Measurements from ENCODE around the gene LCLAT1.
A peak's percentile ranks its signal among the peaks of the same experiment; 100 is the strongest.

LCLAT1 gene

DNA sequence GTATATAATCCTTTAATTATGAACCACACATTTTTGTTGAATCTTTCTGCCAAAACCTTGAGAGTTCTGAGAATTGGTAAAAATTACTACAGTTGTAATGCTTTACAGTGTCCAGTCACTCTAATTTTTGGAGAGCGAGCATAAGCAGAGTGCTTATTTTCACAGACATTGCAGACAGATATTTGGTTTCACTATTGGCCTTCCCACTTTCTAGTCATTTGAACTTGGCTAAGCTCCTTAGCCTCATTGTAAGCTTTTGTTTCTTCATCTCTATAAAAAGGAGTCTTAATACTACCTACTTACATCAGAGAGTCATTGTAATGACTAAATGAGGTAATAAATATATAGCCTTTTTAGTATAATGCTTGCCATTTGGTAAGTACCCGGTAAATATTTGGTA lies 80.4 kb downstream of the LCLAT1 start:
- no peak for DNase-seq

- DNase-seq: no peak
Measured at GRCh38 chr2:30527859-30528258, 80.8 kb downstream of the LCLAT1 start.

- no peak for DNase-seq
Measured at GRCh38 chr2:30530346-30530745, 83.3 kb downstream of the LCLAT1 start.

GRCh38 chr2:30541680-30542079 lies 94.6 kb downstream of the LCLAT1 start:
- no peak for DNase-seq

GRCh38 chr2:30545875-30546274 lies 98.8 kb downstream of the LCLAT1 start:
- DNase-seq: no peak

DNA sequence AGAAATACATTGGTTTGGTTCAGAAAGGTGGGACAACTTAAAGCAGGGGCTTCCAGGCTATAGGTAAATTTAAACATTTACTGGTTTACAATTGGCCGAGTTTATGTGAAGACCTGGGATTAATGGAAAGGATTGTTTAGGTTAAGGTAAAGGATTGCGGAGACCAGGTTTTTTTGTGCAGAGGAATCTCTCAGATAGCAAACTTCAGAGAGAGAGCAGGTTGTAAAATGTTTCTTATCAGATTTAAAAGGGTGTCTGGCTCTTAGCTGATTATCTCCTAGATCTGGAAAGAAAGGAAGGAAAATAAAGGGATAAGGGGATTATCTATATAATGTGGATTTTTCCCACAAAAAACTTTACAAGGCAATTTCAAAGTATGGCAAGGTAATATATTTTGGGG lies 101.3 kb downstream of the LCLAT1 start:
- DNase-seq: no peak

DNA sequence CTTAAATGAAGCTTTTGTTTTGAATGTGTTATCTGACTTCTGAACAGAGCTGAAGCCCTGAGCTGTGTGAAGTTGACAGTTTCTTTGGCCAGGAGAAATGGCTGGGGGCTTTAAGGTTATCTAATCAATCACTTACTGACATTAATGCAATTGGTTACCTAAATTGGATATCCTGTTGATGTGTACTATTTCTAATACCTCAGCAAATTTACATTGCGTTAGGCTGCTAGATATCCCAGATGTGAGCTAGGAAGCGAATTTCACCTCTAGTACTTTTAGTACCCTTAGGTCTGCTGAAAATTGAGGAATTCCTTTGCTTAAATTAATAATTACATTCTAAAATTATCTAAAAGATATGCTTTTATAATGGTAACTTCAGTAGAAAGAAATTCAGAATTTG lies 102.0 kb downstream of the LCLAT1 start:
- no peak for DNase-seq

DNA sequence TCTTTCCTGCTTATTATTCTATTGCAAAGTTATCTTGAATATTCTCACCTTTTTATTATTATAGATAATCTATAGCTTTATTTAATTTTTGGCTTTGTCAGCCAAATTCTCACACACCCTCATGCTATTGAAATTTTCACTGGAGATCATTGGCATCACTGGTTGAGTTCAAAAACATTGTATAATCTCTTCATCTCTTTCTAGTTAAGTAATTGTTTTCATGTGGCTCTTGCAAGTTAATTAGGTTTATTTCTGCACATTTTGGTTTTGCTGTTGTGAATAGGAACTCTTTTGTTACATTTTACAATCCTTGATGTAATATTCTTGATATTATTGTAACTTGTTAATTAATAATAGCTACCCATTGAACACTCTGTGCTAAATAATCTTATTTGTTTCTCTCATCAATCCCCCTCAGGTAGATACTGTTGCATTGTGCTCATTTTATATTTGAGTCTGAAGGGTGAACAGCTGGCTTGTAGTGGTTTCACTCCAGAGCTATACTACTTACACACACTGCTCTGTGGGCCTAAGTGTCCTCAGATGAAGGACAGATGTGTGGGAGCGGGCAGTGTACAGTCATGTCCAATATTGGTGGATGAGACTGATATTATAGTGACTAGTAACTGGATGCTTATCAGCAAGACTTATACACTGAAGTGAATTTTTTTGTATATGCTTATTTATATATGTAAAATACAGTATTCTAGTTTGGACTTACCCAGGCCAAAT lies 112.7 kb downstream of the LCLAT1 start:
- no peak for DNase-seq

GRCh38 chr2:30561349-30561748 lies 114.3 kb downstream of the LCLAT1 start:
- no peak for DNase-seq

DNA sequence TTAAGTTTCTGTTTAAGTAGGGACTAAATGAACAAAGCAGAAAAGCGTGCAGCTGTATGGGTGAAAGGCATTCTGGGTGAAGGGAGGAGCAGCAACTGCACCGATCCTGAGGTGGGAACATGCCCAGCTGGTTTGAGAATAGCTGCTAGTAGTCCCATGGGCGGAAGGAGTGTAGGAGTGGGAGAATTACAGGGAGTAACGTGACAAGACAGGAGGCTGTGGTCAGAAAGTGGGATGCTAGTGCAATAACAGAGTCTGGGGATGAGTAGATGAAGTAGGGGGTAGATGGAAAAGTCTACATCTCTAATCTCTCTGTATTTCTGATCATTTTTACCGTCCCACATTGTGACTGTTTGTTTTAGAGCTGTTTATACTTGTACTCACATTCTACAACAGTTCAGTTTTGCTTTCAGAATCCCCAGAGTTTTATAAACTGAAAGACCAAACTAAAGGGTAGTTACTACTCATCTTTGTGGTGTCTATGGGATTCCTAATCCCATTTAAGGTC lies 118.9 kb downstream of the LCLAT1 start:
- DNase-seq: no peak

GRCh38 chr2:30566631-30567030 lies 119.6 kb downstream of the LCLAT1 start:
- DNase-seq: no peak

GRCh38 chr2:30567317-30567716 lies 120.3 kb downstream of the LCLAT1 start:
- DNase-seq: no peak

DNA sequence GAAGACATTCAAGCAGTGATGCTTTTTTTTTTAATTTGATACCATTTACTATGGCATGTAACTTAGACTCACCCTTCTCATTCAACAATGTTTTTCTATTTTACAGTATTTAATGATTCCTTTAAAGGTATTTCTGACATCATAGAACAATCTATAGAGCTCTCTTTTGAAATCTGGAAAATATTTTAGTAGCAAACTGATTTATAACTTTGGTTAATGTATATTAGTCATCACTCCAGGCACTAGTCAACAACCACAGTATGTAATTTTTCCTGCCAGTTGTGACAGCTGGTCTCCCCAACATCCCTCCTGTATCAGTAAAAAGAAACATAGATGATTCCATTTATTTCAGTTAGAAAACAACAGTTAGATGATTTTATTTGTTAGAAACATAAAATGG lies 122.9 kb downstream of the LCLAT1 start:
- no peak for DNase-seq

GRCh38 chr2:30577151-30577550 lies 130.1 kb downstream of the LCLAT1 start:
- DNase-seq: no peak

DNA sequence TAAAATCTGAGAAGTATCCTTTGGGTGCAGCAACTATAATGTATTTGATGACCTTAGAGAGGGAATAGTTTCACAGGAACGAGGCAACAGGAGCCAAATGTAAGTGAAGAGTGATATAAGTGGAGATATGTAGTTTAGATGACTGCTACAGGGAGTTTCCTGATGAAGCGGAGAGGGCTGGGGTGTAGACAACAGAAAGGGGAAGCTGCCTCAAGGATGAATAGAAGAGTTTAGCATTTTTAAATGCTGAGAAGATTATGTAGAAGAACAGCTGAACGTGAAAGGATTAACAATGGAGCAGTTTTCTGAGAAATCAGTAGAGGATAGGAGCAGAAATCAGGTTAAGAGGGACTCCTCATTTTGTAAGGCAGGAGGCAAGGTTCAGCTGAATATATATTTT lies 133.3 kb downstream of the LCLAT1 start:
- DNase-seq: no peak

DNA sequence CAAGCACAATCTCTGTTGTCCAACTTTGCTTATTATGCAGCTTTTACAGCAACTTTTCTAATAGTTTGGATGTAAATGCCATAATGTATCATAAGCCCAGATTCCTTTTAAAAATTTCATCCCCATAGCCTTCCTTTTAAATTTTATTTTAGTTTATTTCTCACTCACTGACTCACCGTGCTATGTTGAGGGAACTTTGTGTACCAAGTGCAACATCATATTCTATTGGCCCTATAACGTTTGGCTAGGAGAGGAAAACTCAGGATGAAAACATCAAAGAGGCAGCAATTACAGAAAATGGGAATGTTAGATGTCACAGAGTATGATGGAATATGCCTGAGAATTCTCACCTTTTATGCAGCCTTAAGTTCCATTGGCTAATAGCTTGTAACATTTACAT lies 135.5 kb downstream of the LCLAT1 start:
- DNase-seq: no peak

DNA sequence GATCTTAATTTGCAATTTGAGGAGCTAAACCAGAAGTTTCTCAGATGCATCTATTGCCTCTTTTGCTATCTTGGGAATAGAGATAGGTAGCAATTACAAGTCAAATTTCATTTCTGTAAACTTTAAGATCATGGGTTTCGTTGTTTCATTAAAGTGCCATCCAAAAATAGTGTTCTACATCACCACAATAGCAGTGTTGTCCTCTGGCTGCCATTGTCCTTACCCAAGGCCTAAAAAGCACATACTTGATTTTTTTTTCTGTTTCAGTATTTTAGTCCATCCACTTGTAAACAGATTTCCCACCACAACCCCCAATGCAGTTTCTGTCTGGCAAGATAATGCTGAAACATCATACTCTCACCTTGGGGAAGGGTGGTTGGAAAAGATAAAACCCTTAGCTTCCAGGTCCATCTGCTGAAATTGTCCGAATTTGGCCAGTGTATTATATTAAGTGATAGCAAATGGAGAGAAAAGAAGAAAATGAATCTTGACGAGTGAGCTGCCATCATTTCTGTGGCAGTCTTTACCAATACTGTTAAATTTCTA lies 136.2 kb downstream of the LCLAT1 start:
- DNase-seq: no peak

DNA sequence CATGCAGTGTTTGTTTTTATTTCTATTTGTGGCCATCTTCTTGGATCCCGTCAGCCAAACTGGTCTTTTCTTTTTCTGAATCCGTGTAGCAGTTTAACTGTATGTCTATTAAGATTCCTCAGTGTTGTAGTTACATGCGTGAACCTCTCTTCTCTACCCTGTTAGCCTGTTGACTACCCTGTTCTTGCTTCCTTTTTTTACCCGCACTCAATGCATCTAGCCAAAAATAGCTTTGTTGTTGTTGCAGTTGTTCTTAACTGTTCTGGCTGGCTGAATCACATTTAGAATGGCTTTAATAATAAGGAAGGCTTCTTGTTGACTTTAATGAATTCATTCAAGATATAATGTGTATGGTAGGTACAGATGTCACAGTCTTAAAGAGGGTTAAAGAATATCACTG lies 137.1 kb downstream of the LCLAT1 start:
- peak in 1 of 2 donors; percentile 6 for DNase-seq

GRCh38 chr2:30588994-30589393 lies 141.9 kb downstream of the LCLAT1 start:
- no peak for DNase-seq

- no peak for DNase-seq
Measured at GRCh38 chr2:30590407-30590806, 143.4 kb downstream of the LCLAT1 start.

DNA sequence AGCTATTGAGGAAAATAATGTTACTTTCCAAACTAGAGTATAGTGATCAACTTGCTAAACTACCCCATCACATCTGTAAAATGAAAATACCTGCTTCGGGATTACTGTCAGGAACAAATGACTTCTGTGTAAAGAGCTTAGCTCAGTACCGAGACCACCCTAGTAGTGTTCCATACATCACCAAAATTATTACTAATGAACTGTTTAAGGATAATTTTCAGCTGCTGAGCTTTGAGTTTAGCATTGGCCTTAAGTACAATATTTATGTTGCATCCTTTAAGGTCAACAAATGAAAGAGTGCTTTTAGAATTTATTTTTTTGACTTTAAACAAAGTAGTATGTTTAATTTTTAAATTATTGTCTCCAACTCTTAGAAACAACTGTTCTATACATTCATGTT lies 144.1 kb downstream of the LCLAT1 start:
- DNase-seq: no peak

GRCh38 chr2:30601375-30601774 lies 154.3 kb downstream of the LCLAT1 start:
- DNase-seq: no peak

DNA sequence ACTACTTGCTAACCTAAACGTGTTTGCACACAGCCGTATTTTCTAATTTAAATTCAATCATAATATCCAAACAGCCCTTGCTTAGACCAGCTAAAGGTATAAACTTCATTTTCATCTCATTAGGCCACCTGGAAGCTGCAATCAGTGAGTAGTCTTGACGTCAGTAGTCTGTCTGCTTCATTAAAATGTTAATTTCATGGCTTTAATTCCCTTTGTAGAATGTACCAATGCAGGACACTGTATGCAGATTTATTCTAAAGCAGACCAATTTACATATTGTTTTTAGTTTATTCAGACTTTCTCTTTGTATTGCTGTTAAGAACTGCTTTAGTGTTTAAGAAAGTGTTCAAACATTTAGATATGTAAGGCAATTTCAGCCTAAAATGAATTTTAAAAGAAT lies 158.2 kb downstream of the LCLAT1 start:
- no peak for DNase-seq

GRCh38 chr2:30608643-30609042 lies 161.6 kb downstream of the LCLAT1 start:
- DNase-seq: no peak

GRCh38 chr2:30611583-30611982 lies 164.5 kb downstream of the LCLAT1 start:
- peak; percentile 54 to 74 for DNase-seq

All from inflammatory macrophage (primary cell).